Activated CD4-positive, alpha-beta T cell treated with anti-CD3 and anti-CD28 coated beads for 48 hours (primary cell): ENCODE results near the gene LONP1.
"Not testable (repeated sequence)": the region's sequence is repeated elsewhere in the genome, so short reads cannot be mapped to it uniquely, and the experiment has no call there.

ENCODE experiments used
- DNase-seq: peaks from one replicate; pipeline ENCODE4 v3.0.0-alpha.2; 2020

LONP1 gene

GRCh38 chr19:5692723-5693194, 27.2 kb downstream of the LONP1 start:
- DNase-seq: peak; percentile 41

- DNase-seq: peak; percentile 53
Observed at GRCh38 chr19:5691822-5692722, 27.9 kb downstream of the LONP1 start.

GRCh38 chr19:5690955-5691821, 28.8 kb downstream of the LONP1 start:
- DNase-seq: peak; percentile 76

- peak; percentile 99 for DNase-seq
Observed at GRCh38 chr19:5690125-5690954, 29.6 kb downstream of the LONP1 start, which contains the start of gene RPL36. Gene RPL36, plus strand, starts transcription at chr19:5690295. Its CDS starts 213 bp downstream, at chr19:5690508.

GRCh38 chr19:5688262-5688881, 31.6 kb downstream of the LONP1 start:
- DNase-seq: not testable (repeated sequence)

- no peak for DNase-seq
Observed at GRCh38 chr19:5687360-5688198, 32.4 kb downstream of the LONP1 start.

GRCh38 chr19:5686647-5687359, 33.1 kb downstream of the LONP1 start:
- DNase-seq: peak; percentile 100

- DNase-seq: no peak
Observed at GRCh38 chr19:5686326-5686646, 33.7 kb downstream of the LONP1 start.

GRCh38 chr19:5684694-5685430, 35.1 kb downstream of the LONP1 start:
- DNase-seq: no peak

- DNase-seq: no peak
Observed at GRCh38 chr19:5683177-5683886, 36.6 kb downstream of the LONP1 start.

- DNase-seq: no peak
Observed at GRCh38 chr19:5682107-5682482, 37.9 kb downstream of the LONP1 start.

GRCh38 chr19:5681391-5682106, 38.4 kb downstream of the LONP1 start:
- no peak for DNase-seq

- peak; percentile 98 for DNase-seq
Observed at GRCh38 chr19:5680437-5681368, 39.2 kb downstream of the LONP1 start, which contains the start of the genes HSD11B1L and MICOS13. Gene HSD11B1L, plus strand, starts transcription at chr19:5681027. Its CDS starts 3,806 bp downstream, at chr19:5684833. Gene MICOS13, minus strand, starts transcription at chr19:5680516. Its CDS starts 30 bp downstream, at chr19:5680486.

GRCh38 chr19:5680084-5680436, 39.9 kb downstream of the LONP1 start:
- DNase-seq: no peak

GRCh38 chr19:5679289-5680083, 40.5 kb downstream of the LONP1 start:
- DNase-seq: no peak

GRCh38 chr19:5678071-5678718, 41.8 kb downstream of the LONP1 start:
- DNase-seq: no peak
